GM18502 (cell line): ENCODE results near the gene ZZZ3.
"Not testable (repeated sequence)": the region's sequence is repeated elsewhere in the genome, so short reads cannot be mapped to it uniquely, and the experiment has no call there.

Source experiments
- ATAC-seq: cut with Tn5 transposase; IDR thresholded peaks from one replicate; pipeline ENCODE4 v1.9.1; 2021; ENCODE audit warnings: mild to moderate bottlenecking; ENCODE audit not compliant: unreplicated experiment, poor library complexity

ZZZ3 gene

GRCh38 chr1:77682460-77683159 lies at the start of gene ZZZ3:
Gene ZZZ3, minus strand, starts transcription at chr1:77682658. Its CDS starts 49,304 bp downstream, at chr1:77633354.
- peak; percentile 77 for ATAC-seq

GRCh38 chr1:77732090-77732489 lies 49.6 kb upstream of the ZZZ3 start:
- ATAC-seq, result no peak

- no peak for ATAC-seq
Measured at GRCh38 chr1:77725706-77726105, 43.2 kb upstream of the ZZZ3 start.

- no peak for ATAC-seq
Measured at GRCh38 chr1:77718181-77718580, 35.7 kb upstream of the ZZZ3 start.

GRCh38 chr1:77716065-77716464 lies 33.6 kb upstream of the ZZZ3 start:
- no peak for ATAC-seq

- ATAC-seq, result no peak
Measured at GRCh38 chr1:77709727-77710126, 27.3 kb upstream of the ZZZ3 start.

GRCh38 chr1:77706321-77706720 lies 23.9 kb upstream of the ZZZ3 start:
- no peak for ATAC-seq

GRCh38 chr1:77704736-77705135 lies 22.3 kb upstream of the ZZZ3 start:
- no peak for ATAC-seq

GRCh38 chr1:77699673-77700072 lies 17.2 kb upstream of the ZZZ3 start:
- not testable (repeated sequence) for ATAC-seq

GRCh38 chr1:77697441-77697840 lies 15.0 kb upstream of the ZZZ3 start:
- no peak for ATAC-seq

- ATAC-seq, result no peak
Measured at GRCh38 chr1:77688939-77689338, 6.5 kb upstream of the ZZZ3 start.

GRCh38 chr1:77687519-77687906 lies 5.1 kb upstream of the ZZZ3 start:
- ATAC-seq, result no peak

- no peak for ATAC-seq
Measured at GRCh38 chr1:77686796-77687518, 4.5 kb upstream of the ZZZ3 start.

- ATAC-seq, result peak; percentile 78
Measured at GRCh38 chr1:77683160-77684148, 996 bp upstream of the ZZZ3 start.

- ATAC-seq, result no peak
Measured at GRCh38 chr1:77680173-77680572, 2.3 kb downstream of the ZZZ3 start.

GRCh38 chr1:77678660-77679610 lies 3.5 kb downstream of the ZZZ3 start:
- ATAC-seq, result no peak

GRCh38 chr1:77674807-77675206 lies 7.7 kb downstream of the ZZZ3 start:
- ATAC-seq, result not testable (repeated sequence)

- ATAC-seq, result no peak
Measured at GRCh38 chr1:77673716-77674355, 8.6 kb downstream of the ZZZ3 start.

GRCh38 chr1:77673030-77673429 lies 9.4 kb downstream of the ZZZ3 start:
- ATAC-seq, result no peak
